GM19324 (cell line): ENCODE data around the gene MYO19.
"Not testable (repeated sequence)": the region's sequence is repeated elsewhere in the genome, so short reads cannot be mapped to it uniquely, and the experiment has no call there.

Experiments used
- ATAC-seq: cut with Tn5 transposase; IDR thresholded peaks from one replicate; pipeline ENCODE4 v1.9.1; 2021; ENCODE audit warnings: mild to moderate bottlenecking, moderate library complexity; ENCODE audit not compliant: unreplicated experiment, low FRiP score

MYO19 gene

GRCh38 chr17:36533935-36534839 is 481 bp downstream of the MYO19 start:
- ATAC-seq = no peak

GRCh38 chr17:36532435-36532975 is 2.2 kb downstream of the MYO19 start:
- no peak for ATAC-seq

GRCh38 chr17:36529121-36529520 is 5.5 kb downstream of the MYO19 start:
- no peak for ATAC-seq

DNA sequence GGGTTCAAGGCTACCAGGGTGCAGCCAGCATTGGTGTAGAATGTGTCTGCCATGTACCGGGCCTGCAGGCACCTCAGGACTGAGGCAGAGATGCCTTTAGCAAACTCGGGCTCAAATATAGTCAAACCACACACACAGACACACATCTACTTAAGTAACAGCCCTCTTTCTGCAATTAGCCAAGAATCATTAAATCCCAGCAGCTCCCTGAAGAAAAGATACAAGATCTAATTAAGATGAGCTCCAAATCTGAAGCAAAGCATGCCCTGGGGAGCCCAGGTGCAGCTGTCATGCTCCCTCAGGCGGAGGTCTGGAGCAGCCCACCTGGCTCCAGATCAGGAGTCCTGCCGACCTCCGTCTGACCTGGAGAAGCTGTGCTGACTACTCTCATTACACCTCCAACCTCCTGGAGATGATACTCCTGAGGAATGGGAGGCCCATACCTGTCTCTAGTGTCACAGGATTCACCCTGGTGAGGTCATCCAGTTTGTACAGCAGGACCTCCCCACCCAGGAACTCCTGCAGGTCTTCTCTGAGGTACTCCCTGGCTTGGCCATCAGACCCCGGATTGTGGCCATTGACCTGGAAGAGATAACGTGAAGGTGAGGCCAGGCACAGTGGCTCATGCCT is 6.9 kb downstream of the MYO19 start:
- no peak for ATAC-seq

- no peak for ATAC-seq
Observed at GRCh38 chr17:36525888-36526287, 8.8 kb downstream of the MYO19 start.

GRCh38 chr17:36525113-36525512 is 9.6 kb downstream of the MYO19 start:
- no peak for ATAC-seq

- no peak for ATAC-seq
Observed at GRCh38 chr17:36524428-36524876, 10.2 kb downstream of the MYO19 start.

DNA sequence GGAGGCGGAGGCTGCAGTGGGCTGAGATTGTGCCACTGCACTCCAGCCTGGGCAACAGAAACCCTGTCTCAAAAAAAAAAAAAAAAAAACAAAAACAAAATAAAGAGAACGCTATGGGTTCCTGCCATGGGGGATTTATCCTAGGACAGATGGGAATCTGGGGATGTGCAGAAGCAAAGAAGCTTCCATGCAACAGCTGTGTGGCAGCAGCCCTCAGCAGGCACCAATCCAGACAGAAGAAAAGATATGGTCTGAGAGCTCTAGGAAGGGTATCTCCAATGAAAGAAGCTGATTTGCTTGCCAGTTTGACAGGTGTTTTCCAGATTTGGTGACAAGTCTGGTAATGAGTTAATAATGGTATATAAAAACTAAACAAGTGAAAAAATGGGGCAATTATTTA is 11.6 kb downstream of the MYO19 start:
- no peak for ATAC-seq

DNA sequence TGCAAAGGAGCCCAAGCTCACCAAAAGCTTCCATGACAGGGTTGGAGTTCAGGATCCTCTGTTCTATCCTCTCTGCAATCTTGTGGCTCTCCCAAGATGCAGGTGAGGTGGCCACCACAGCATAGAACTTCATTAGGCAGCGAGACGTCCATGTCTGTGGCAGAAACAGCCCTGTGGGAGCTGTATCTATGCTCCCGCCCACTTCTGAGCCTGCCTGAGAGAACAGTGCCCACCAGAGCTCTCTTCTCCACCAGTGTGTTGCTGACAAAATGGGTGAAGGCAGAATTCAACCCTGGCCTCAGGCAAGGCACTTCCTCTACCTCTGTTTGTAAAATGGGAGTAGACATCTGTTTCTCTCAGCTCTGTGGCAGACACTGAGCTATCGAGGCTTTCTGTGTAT is 18.8 kb downstream of the MYO19 start:
- ATAC-seq = no peak

DNA sequence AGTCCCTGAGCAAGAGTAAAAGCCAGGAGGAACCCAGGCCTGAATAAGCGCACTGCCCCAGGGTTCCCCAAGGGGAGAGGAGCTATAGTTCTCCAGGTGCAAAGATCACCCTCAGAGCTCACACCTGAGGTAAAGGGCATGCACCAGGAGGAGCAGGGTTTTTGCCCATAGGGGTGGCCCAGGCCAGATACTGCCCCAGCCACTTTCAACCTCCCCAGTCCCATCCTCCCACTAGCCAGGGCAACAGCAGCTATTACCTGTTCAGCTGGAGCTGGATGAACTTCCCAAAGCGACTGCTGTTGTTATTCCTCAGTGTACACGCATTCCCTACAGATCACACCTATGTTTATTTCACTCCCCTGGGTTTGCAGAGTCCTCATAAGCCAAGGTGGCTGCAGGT is 19.8 kb downstream of the MYO19 start:
- no peak for ATAC-seq

- no peak for ATAC-seq
Observed at GRCh38 chr17:36512641-36513040, 22.0 kb downstream of the MYO19 start.

- no peak for ATAC-seq
Observed at GRCh38 chr17:36511216-36511615, 23.5 kb downstream of the MYO19 start.

DNA sequence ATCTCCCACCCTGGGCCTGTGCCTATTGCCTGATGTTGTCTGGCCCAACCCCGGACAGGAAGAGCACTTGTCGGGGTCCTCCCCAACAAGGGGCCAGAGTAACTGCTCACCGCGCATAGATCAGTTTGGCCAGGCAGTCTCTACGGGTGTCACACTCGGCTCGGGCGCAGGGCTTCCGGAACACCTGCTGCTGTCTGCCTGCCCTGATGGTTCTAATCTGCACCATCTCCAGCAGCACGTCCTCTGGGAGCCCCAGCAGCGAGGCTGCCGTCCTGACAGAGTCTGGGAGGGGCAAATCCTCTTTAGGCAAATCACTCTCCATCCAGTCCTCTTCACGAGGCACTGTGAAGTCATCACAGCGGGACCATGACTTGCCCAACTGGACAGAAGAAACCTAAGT is 24.0 kb downstream of the MYO19 start:
- ATAC-seq = no peak

DNA sequence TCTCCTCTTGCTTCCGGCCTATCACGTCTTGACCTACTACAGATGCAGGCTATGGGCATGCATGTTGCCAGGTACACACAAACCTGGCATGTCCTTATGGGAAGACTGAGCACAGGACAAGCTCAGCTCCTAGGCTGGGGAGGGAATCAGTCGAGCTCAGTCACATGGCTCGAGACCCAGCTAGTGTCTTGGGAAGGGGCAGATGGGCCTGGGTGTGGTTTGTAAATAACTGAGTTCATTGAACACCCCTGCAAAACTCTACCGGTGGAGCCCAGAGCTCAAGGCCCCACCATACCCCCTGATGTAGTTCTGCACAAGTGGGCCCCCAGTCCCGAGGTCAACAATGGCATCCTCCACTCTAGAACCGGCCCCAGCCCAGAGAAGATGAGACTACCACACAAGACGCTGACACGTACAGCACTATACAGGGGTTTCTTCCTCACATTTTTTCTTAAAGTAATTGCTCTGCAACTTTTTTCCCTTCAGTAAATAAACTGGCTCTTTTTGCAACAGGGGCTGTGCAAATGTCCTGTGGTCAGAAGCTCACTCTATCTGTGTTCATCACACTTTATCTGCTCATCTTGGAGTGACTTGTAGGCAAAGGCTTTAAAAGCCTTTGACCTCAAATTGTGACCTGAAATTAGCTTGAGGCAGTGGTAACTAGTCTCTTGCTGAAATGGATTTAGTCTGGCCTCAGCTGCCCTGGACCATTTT is 25.2 kb downstream of the MYO19 start:
- no peak for ATAC-seq

GRCh38 chr17:36508439-36508838 is 26.2 kb downstream of the MYO19 start:
- ATAC-seq = not testable (repeated sequence)

DNA sequence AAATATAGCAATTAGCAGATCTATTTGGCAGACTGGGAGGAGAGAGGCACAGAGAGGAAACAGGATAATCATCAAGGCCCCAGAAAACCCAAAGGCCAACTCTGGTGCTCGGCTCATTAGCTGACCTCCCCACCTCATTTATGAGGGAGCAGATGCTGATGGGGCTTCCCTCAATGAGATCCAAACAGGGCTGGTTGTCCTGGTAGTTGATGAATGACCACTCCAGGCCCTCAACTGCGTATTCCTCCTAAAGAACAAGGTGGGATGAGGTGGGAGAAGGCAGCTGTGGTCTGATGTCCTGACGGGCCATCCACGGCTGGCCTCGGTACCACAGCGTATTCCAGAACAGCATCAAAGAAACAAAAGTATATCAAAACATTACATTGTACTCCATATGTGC is 27.4 kb downstream of the MYO19 start:
- ATAC-seq = no peak

- ATAC-seq = no peak
Observed at GRCh38 chr17:36506831-36507230, 27.8 kb downstream of the MYO19 start.

GRCh38 chr17:36506249-36506826 is 28.3 kb downstream of the MYO19 start:
- no peak for ATAC-seq

DNA sequence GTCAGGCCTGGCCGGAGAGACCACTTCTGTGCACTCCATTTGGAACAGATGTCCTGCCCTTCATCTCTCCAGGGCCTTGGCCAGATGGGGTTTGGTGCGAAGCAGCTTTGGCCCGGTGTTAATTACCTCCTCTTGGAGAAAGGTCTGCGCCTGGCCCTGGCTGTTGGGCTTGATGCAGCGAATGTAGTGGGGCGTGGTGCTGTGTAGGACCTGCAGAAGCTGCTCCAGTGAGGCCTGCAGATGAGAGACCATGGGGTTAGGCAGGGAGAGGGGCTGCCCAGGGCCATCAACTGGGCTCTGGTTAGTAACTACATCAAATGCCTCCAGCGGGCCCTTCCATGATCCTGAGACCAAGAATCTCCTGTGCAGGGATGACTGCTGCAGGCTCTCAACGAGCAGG is 29.5 kb downstream of the MYO19 start:
- ATAC-seq = no peak

DNA sequence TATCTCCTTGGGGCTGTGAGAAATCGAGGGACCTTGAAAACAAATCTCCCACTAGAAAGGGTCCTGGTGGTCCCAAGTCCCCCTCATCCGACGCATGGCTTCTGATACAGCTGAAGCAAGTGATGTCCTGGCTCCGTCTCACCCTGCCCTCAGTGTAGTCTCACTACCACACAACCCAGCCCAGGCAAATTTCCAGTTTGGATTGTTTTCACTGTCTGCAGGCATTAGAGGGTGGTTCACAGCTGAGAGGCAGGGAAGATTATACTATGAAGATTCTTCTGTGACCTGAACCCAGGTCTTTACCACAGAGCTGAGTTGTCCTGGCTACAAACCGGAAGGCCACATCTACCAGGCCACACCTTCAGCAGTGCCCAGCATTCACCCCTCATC is 30.5 kb downstream of the MYO19 start:
- ATAC-seq = no peak
